Lower lobe of right lung (tissue), 2 donors: ENCODE results near the gene VHLL. TPM values are rescaled to one million over a fixed set of nuclear protein-coding genes. Genes with fewer than 3 reads are reported as not detected.
A peak's percentile ranks its signal among the peaks of the same experiment; 100 is the strongest.

ENCODE experiments used
- ATAC-seq, 2 donors: fragments of 200-7000 bp; cut with Tn5 transposase; one replicate each; pipeline ENCODE4 v1.9.1; 2020 to 2022; ENCODE audit warnings: mild to moderate bottlenecking in 2 of 2, moderate library complexity in 2 of 2
- DNase-seq: peaks from one replicate; pipeline ENCODE4 v3.0.0-alpha.2; 2020
- H3K27ac ChIP-seq: fragments of 200-600 bp; one replicate; pipeline ENCODE4 v1.8.0; 2022
- H3K27me3 ChIP-seq: fragments of 200-600 bp; one replicate; pipeline ENCODE4 v1.8.0; 2022; ENCODE audit warnings: low read depth
- H3K36me3 ChIP-seq: fragments of 200-600 bp; one replicate; pipeline ENCODE4 v1.8.0; 2022; ENCODE audit warnings: mild to moderate bottlenecking
- H3K4me1 ChIP-seq: fragments of 200-600 bp; one replicate; pipeline ENCODE4 v1.8.0; 2022
- H3K4me3 ChIP-seq: fragments of 200-600 bp; one replicate; pipeline ENCODE4 v1.8.0; 2022; ENCODE audit warnings: mild to moderate bottlenecking
- H3K9me3 ChIP-seq: fragments of 200-600 bp; one replicate; pipeline ENCODE4 v1.8.0; 2022
- CTCF ChIP-seq: fragments of 200-600 bp; IDR thresholded peaks from one replicate; pipeline ENCODE4 v1.8.0; 2022; ENCODE audit warnings: antibody characterized with exemption, mild to moderate bottlenecking
- intact Hi-C: fragments of 100-400 bp; cut with DNase I; formaldehyde crosslinking; loops from one replicate; pipeline ENCODE4 v1.11.0; 2022
- total RNA-seq: library from RNA; stranded (reverse); fragmentation: NEBNext Ultra II Directional; extraction: Animal tissue kit (Norgen Biotek cat#: 25700); gene quantifications from one replicate; pipeline ENCODE4 v1.2.1, GENCODE V29; 2021
- donor health status: DM: no; HTN: yes; CAD: no; lungs with severe emphysema.

The VHLL gene
- total RNA-seq, 1 donor from 2014 or later, result not detected

- ATAC-seq, result peak; percentile 96 to 98
- H3K4me3 ChIP-seq, result peak within 1 kb of the TSS; percentile 89
- H3K36me3 ChIP-seq, result peaks cover 22% of the 10 kb centered on the region
- H3K9me3 ChIP-seq, result no peaks in the 10 kb centered on the region
- no peak for TF ChIP-seq CTCF
- peak within 1 kb of the TSS; percentile 89 for H3K27ac ChIP-seq
- H3K27me3 ChIP-seq, result no peaks in the 10 kb centered on the region
- intact Hi-C loops, result no loop called here
- H3K4me1 ChIP-seq, result peaks cover 27% of the 10 kb centered on the region
- DNase-seq, result peak; percentile 97
Measured at GRCh38 chr1:156282479-156283222, 16.5 kb downstream of the VHLL start, which contains the start of gene SMG5. Gene SMG5, minus strand, starts transcription at chr1:156282825. Its CDS starts 145 bp downstream, at chr1:156282680.

- ATAC-seq, result peak; percentile 21 to 51
- H3K9me3 ChIP-seq, result no peaks in the 10 kb centered on the region
- H3K4me1 ChIP-seq, result peaks cover 29% of the 10 kb centered on the region
- H3K36me3 ChIP-seq, result peaks cover 30% of the 10 kb centered on the region
- H3K27me3 ChIP-seq, result no peaks in the 10 kb centered on the region
- peak overlapping the region; percentile 89 for H3K4me3 ChIP-seq
- DNase-seq, result no peak
- H3K27ac ChIP-seq, result peak overlapping the region; percentile 89
- no peak for TF ChIP-seq CTCF
- intact Hi-C loops, result no loop called here
Measured at GRCh38 chr1:156281693-156282478, 17.2 kb downstream of the VHLL start.

GRCh38 chr1:156281281-156281680 lies 17.8 kb downstream of the VHLL start:
- H3K36me3 ChIP-seq, result peaks cover 36% of the 10 kb centered on the region
- no peaks in the 10 kb centered on the region for H3K9me3 ChIP-seq
- DNase-seq, result no peak
- intact Hi-C loops, result no loop called here
- H3K4me3 ChIP-seq, result peak overlapping the region; percentile 89
- no peak for TF ChIP-seq CTCF
- no peak overlapping the region for H3K27ac ChIP-seq
- no peak for ATAC-seq
- no peaks in the 10 kb centered on the region for H3K27me3 ChIP-seq
- H3K4me1 ChIP-seq, result peaks cover 32% of the 10 kb centered on the region

- ATAC-seq, result no peak
Measured at GRCh38 chr1:156279837-156280236, 19.3 kb downstream of the VHLL start.

More at GRCh38 chr1:156279837-156280236, 19.3 kb downstream of the VHLL start:
- Histone ChIP-seq H3K4me1 (peaks cover 32% of the 10 kb centered on the region), H3K9me3 (no peaks in the 10 kb centered on the region), H3K36me3 (peaks cover 50% of the 10 kb centered on the region), H3K4me3 (no peak overlapping the region), H3K27me3 (no peaks in the 10 kb centered on the region), H3K27ac (no peak overlapping the region)
- DNase-seq, result no peak
- no peak for TF ChIP-seq CTCF
- intact Hi-C loops, result no loop called here
